NCI-H1092 (cell line): Measurements from ENCODE around the gene MLLT6.

Source experiments
- DNase-seq: peaks from one replicate; lab custom pipeline; 2025; lab: John Stamatoyannopoulos, UW

The MLLT6 gene

DNA sequence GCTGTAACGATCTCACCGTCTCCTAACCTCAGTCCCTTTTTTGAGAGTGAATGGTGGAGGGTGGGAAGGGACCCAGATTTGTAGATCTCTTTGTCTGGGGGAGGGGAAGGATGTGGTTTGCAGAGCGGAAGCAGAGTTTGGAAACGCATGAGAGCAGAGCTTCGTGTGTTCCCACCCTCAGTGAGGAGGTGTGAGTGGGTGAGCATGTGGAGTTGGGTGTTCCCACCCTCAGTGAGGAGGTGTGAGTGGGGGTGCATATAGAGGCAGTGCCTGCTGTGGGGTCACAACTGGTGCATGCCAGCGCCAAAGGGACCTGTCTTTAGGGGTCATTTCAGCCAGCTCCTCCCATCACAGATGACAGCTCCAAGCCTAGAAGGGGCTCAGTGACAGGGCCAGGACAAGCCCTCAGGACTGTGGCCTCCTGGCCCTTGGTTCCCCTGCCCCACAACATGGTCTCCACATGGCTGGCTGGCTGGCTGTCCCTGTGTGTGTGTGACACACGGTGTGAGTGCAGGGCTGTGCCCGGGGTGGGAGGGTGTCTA lies 23.3 kb downstream of the MLLT6 start:
- no peak for DNase-seq

- no peak for DNase-seq
These were observed 24.4 kb downstream of the MLLT6 start for GRCh38 chr17:38729368-38729885.

DNA sequence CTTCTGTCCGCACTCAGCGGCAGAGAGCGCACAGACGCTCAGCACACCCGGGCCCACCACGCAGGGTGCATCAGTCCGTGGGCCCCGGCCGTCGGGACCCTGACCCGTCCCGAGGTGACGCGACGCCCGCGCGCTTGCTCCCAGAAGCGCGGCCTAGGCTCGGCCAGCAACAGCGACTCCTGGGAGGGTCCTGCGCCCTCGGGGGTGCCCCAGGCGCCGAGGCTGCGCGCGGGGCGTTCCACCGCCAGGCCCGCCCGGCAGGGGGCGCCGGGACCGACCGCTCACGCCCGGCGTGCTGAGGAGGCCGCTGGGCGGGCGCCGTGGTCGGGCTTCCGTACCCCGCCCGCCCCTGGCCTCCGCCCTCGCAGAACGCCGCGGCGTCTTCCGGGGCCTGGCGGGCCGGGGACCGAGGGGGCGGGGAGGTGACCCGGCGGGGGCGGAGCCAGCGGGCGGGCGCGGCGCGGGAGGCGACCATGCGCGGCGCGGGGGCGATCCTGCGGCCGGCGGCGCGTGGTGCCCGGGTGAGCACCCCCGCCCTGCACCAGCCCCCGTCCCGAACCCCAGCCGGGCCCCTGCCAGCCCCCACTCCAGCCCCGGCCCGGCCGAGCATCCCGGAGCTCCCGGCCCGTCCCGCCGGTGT lies 24.9 kb downstream of the MLLT6 start, which contains the start of gene CISD3:
TSS of gene CISD3 (plus strand) at position 456 of the 640 bp plus-strand sequence. CDS start at position 474, 18 bp downstream.
- peak; percentile 72 for DNase-seq

DNA sequence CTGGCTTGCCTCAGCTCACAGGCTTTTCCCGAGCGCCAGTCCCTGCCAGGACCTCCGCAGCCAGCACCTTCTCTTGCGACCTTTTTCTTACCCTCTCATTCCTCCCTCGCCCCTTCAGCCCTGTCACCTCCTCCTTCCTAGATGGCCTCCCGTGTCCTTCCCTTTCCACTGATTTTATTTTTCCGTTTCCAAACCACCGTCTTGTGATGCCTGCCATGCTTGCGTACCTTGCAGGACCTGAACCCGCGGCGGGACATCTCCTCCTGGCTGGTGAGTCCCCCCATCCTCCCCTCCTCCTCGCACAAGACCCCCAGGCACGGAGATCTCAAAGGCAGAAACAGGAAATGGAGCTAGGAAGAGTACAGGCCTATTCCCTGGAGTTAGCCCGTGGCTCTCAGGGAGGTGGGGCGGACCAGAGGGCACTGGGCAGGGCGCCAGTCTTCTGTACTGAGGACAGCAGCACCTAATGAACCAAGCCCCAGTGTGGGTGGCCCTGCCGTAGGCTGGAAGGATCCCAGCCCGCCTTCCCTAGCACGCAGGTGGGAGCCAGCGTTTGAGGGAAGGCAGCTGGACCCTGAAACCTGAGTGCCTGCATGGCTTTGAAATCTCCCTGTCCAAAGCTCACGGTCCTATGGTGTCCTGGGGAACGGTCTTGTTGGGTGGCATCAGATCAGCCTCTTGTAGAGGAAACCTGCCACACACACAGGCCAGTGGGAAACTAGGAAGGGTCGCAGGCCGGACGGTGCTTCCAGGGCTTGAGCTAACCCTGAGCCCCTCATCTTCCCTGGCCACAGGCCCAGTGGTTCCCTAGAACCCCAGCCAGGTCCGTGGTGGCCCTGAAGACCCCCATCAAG lies 25.7 kb downstream of the MLLT6 start:
- peak; percentile 67 for DNase-seq

- DNase-seq, result no peak
These were observed 26.6 kb downstream of the MLLT6 start for GRCh38 chr17:38731526-38732294.

DNA sequence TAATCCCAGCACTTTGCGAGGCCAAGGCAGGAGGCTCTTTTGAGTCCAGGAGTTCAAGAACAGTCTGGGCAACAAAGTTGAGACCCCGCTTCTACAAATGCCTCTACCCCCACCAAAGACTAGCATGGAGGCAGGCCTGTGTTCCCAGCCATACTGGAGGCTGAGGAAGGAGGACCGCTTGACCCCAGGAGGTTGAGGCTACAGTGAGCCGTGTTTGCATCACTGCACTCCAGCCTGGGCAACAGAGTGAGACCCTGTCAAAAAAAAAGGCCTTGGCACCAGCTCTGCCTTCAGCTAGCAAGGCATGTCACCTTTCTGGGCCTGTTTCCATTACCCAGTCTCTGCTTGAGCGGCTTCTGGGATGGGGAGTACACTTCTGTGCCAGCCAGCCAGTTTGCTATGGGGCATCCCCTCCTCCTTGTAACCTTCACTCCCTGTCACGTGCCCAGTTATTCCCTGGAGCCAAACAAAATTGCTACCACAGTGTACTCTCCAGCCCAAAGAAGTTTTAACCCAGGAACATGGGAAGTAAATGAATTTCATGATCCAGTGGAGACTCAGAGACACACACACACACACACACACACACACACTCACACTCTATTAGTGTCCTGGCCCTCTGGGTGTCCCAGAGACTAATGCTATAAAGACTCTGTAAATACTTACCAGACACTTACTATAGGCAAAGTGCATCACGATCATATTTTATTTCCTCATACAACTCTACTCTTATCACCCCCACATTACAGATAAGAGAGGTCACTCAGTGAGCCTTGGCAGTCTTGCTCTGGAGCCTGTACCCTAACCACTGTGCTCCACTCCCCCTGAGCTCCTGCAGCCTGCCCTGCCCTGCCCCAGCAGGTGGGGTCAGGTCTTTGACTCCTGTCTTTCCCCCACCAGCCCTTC lies 27.6 kb downstream of the MLLT6 start:
- no peak for DNase-seq

GRCh38 chr17:38733282-38733981 lies 28.4 kb downstream of the MLLT6 start:
- no peak for DNase-seq

- no peak for DNase-seq
These were observed 29.2 kb downstream of the MLLT6 start for GRCh38 chr17:38733982-38734973.

DNA sequence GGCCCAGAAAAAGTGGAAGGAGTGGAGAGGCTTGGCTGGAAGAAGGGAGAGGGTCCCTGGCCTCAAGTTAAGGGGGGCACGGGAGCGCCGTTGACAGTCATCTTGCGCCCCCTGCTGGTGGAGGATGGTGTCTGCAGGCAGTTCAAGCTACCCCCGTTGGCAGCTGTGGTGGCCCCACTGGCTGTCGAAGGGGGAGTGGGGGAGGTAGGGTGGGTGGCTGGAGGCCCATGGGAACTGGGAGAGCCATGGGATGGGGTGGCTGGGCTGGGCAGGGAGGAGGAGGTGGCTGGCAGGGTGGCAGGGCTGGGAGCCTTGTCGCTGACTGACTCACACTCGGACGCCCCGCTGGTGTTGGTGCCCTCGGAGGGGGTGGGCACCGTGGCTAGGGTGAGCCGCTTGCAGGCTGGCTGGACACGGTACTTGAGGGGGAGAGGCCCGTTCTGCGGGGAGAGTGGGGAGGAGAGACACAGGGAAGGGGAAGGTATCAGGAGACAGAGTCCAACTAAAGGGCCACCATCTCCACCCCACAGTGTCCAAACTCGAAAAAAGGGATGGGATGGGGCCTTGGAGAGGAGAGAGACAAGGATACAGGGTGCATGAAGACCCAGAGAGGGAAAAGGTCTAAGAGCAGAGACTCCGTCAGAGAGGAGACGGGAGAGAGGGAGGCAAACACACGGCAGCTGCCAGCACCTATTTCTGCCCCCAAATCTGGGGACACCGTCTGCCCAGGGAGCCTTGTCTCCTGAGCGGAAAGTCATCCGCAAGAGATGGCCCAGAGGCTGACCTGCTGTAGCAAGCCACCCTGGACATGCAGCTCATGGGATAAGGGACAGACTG lies 30.3 kb downstream of the MLLT6 start:
- DNase-seq, result peak; percentile 30

- DNase-seq, result no peak
These were observed 33.1 kb downstream of the MLLT6 start for GRCh38 chr17:38738007-38738662.

- no peak for DNase-seq
These were observed 33.6 kb downstream of the MLLT6 start for GRCh38 chr17:38738686-38739085.

DNA sequence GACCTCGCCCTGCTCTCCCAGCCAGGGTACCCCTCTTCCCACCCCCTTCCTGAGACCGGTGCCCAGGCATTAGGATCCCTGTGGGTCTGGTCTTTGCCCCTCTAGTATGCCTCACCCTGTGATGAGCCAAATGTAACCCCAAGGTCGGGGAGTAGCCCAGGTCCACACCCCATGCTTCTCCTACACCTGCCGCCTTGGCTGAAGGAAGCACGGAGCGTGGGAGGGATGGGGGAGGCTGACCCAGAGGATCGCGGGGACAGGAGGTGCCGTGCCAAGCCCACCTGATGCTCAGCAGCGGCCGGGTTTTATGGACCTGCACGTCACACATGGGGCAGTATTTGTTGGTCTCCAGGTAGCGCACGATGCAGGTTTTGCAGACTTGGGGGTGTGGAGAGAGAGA lies 34.2 kb downstream of the MLLT6 start:
- no peak for DNase-seq

GRCh38 chr17:38740044-38740443 lies 35.0 kb downstream of the MLLT6 start:
- no peak for DNase-seq

DNA sequence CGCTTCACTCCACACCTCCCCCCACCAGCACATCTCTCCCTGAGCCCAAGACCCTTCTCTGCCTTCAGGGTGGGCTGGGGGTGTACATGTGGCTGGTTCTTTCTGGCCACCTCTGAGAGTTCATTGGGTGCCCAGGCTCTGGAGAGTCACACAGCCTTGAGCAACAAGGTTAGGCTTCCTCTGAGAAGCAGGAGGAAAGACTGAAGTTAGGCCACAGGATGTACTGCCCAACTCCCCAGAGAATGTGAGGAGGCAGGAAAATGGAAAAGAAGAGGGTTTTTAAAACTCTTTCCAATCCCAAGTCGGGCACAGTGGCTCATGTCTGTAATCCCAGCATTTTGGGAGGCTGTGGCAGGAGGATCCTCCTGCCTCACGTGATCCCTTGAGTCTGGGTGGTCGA lies 35.7 kb downstream of the MLLT6 start:
- no peak for DNase-seq

DNA sequence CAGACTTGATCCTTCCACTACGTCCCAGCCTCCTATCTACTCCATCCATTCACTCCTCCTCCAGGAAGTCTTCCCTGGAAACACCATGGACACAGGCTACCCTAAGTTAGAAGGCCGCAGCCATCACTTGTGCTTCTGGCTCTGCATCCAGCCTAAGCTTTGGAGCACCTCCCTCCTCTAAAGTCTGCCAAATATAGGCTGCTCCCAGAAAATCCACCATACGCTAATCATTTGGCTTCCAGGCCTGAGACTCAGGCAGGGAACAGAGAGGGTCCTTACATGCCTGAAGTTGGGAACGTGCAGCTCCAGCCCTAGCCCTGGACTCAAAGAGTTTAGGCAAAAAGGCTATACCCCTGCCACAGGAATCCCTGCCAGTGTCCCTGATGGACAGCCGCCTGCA lies 36.4 kb downstream of the MLLT6 start:
- no peak for DNase-seq

- DNase-seq, result no peak
These were observed 36.9 kb downstream of the MLLT6 start for GRCh38 chr17:38741921-38742410.
